Liver (tissue), 9 donors: ENCODE measurements around the gene ST14. TPM values are rescaled to one million over a fixed set of nuclear protein-coding genes. Genes with fewer than 3 reads are reported as not detected.

Experiments used
- DNase-seq: peaks from one replicate; pipeline ENCODE4 v3.0.0-alpha.2; 2017; ENCODE audit warnings: low spot score
- H3K27ac ChIP-seq, 2 donors: one replicate each; pipeline ENCODE4 v1.7.0; 2013; ENCODE audit warnings: inconsistent platforms in 2 of 2, low read length in 2 of 2, control low read depth in 1 of 2, low read depth in 1 of 2, mild to moderate bottlenecking in 1 of 2
- H3K27me3 ChIP-seq, 4 donors: one replicate each; pipeline versions ENCODE4 v1.6.1 to v1.7.0; 2013; ENCODE audit warnings: low read length in 3 of 4, inconsistent platforms in 1 of 4, mild to moderate bottlenecking in 1 of 4, moderate library complexity in 1 of 4; ENCODE audit not compliant: control insufficient read depth in 4 of 4, insufficient read depth in 4 of 4
- H3K36me3 ChIP-seq, 4 donors: one replicate each; pipeline versions ENCODE4 v1.6.1 to v1.7.0; 2013; ENCODE audit warnings: low read length in 3 of 4, mild to moderate bottlenecking in 3 of 4, low read depth in 1 of 4, moderate library complexity in 1 of 4; ENCODE audit not compliant: control insufficient read depth in 4 of 4, insufficient read depth in 3 of 4
- H3K4me1 ChIP-seq, 4 donors: one replicate each; pipeline versions ENCODE4 v1.6.1 to v1.7.0; 2013; ENCODE audit warnings: low read length in 3 of 4, mild to moderate bottlenecking in 3 of 4, moderate library complexity in 1 of 4; ENCODE audit not compliant: control insufficient read depth in 4 of 4, insufficient read depth in 4 of 4
- H3K4me3 ChIP-seq, 3 donors: one replicate each; pipeline versions ENCODE4 v1.6.1 to v1.7.0; 2013; ENCODE audit warnings: low read length in 3 of 3, control low read depth in 1 of 3, low read depth in 1 of 3, mild to moderate bottlenecking in 1 of 3
- H3K9ac ChIP-seq, 2 donors: one replicate each; pipeline ENCODE4 v1.7.0; 2013; ENCODE audit warnings: low read length in 2 of 2, mild to moderate bottlenecking in 2 of 2, moderate library complexity in 2 of 2, control low read depth in 1 of 2, low read depth in 1 of 2
- H3K9me3 ChIP-seq, 4 donors: one replicate each; pipeline versions ENCODE4 v1.6.1 to v1.7.0; 2013; ENCODE audit warnings: low read length in 3 of 4; ENCODE audit not compliant: control insufficient read depth in 4 of 4
- EGR1 ChIP-seq, 2 donors: IDR thresholded peaks; 2 replicates each; pipeline ENCODE4 v1.6.1; 2016 to 2018; ENCODE audit warnings: antibody characterized with exemption in 2 of 2, low read depth in 2 of 2
- FOXA1 ChIP-seq: IDR thresholded peaks from 2 replicates; pipeline ENCODE4 v1.6.1; 2016; ENCODE audit warnings: antibody characterized with exemption
- FOXA2 ChIP-seq: IDR thresholded peaks from 2 replicates; pipeline ENCODE4 v1.6.1; 2016; ENCODE audit warnings: antibody characterized with exemption
- GABPA ChIP-seq, 2 donors: IDR thresholded peaks in 1 of 2; conservative IDR thresholded peaks in 1 of 2; 2 replicates each; pipeline ENCODE4 v1.6.1; 2016; ENCODE audit warnings: antibody characterized with exemption in 2 of 2, mild to moderate bottlenecking in 1 of 2, moderate library complexity in 1 of 2
- HNF4A ChIP-seq, 2 donors: conservative IDR thresholded peaks; 2 replicates each; pipeline ENCODE4 v1.6.1; 2016; ENCODE audit warnings: antibody characterized with exemption in 2 of 2, mild to moderate bottlenecking in 2 of 2
- HNF4G ChIP-seq: IDR thresholded peaks from 2 replicates; pipeline ENCODE4 v1.6.1; 2016; ENCODE audit warnings: antibody characterized with exemption
- JUND ChIP-seq, 2 donors: IDR thresholded peaks; 2 replicates each; pipeline ENCODE4 v1.6.1; 2016; ENCODE audit warnings: antibody characterized with exemption in 2 of 2
- NR2F2 ChIP-seq: IDR thresholded peaks from 2 replicates; pipeline ENCODE4 v1.6.1; 2016; ENCODE audit warnings: antibody characterized with exemption
- RAD21 ChIP-seq, 2 donors: IDR thresholded peaks; 2 replicates each; pipeline ENCODE4 v1.6.1; 2016; ENCODE audit warnings: antibody characterized with exemption in 2 of 2, mild to moderate bottlenecking in 2 of 2
- RXRA ChIP-seq, 2 donors: IDR thresholded peaks; 2 replicates each; pipeline ENCODE4 v1.6.1; 2017 to 2018; ENCODE audit warnings: antibody characterized with exemption in 2 of 2, mild to moderate bottlenecking in 1 of 2
- SP1 ChIP-seq: IDR thresholded peaks from 2 replicates; pipeline ENCODE4 v1.6.1; 2018; ENCODE audit warnings: antibody characterized with exemption, mild to moderate bottlenecking
- TAF1 ChIP-seq: conservative IDR thresholded peaks from 2 replicates; pipeline ENCODE4 v1.6.1; 2016; ENCODE audit warnings: antibody characterized with exemption, mild to moderate bottlenecking
- YY1 ChIP-seq: IDR thresholded peaks from 2 replicates; pipeline ENCODE4 v1.6.1; 2016; ENCODE audit warnings: antibody characterized with exemption, mild to moderate bottlenecking
- WGBS: extraction: QIAGEN DNeasy Blood & Tissue Kit; methylation state at CpG from one replicate; pipeline ENCODE4 v1.1.7; 2013; 5-methylcytosine and 5-hydroxymethylcytosine counted together
- polyA plus RNA-seq, 2 donors: library from polyadenylated mRNA; stranded (reverse) in 1 of 2; unstranded in 1 of 2; fragments of 200-250 nt in 1 of 2; fragments of >200 nt in 1 of 2; fragmentation: Nextera tagmentation in 1 of 2; extraction: Ambion mirVana in 1 of 2; gene quantifications; one replicate each; pipeline versions ENCODE4 v1.2.1 to v1.2.3, GENCODE V29; 2013 to 2015
- total RNA-seq, 2 donors: library from RNA; depleted of rRNA; stranded (reverse); fragments of >200 nt; gene quantifications; one replicate each; pipeline ENCODE4 v1.2.3, GENCODE V29; 2014
- TF ChIP-seq, protein P1 (sequence below): fragments of 150-350 bp; IDR thresholded peaks from 2 replicates; pipeline ENCODE4 v1.5.1; 2017; ENCODE audit warnings: improper control_type of control experiment, low read depth, low read length; ENCODE audit not compliant: missing input control
- TF ChIP-seq, protein P2 (sequence below): IDR thresholded peaks from 2 replicates; pipeline ENCODE4 v1.6.1; 2016; ENCODE audit warnings: antibody characterized with exemption
- TF ChIP-seq, protein P3 (sequence below): IDR thresholded peaks from 2 replicates; pipeline ENCODE4 v1.6.1; 2016; ENCODE audit warnings: antibody characterized with exemption
- TF ChIP-seq, protein P4 (sequence below): IDR thresholded peaks from 2 replicates; pipeline ENCODE4 v1.6.1; 2016; ENCODE audit warnings: antibody characterized with exemption, mild to moderate bottlenecking
- TF ChIP-seq, protein P5 (sequence below): IDR thresholded peaks from 2 replicates; pipeline ENCODE4 v1.6.1; 2016; ENCODE audit warnings: antibody characterized with exemption
- donor health status: healthy.
- donor health status: healthy.
- donor health status: healthy.
- donor health status: healthy.
- donor health status: healthy.

The ST14 gene
- total and polyA plus RNA-seq, 4 donors, result 2.8 to 5.9 (median 4.5) TPM

DNA sequence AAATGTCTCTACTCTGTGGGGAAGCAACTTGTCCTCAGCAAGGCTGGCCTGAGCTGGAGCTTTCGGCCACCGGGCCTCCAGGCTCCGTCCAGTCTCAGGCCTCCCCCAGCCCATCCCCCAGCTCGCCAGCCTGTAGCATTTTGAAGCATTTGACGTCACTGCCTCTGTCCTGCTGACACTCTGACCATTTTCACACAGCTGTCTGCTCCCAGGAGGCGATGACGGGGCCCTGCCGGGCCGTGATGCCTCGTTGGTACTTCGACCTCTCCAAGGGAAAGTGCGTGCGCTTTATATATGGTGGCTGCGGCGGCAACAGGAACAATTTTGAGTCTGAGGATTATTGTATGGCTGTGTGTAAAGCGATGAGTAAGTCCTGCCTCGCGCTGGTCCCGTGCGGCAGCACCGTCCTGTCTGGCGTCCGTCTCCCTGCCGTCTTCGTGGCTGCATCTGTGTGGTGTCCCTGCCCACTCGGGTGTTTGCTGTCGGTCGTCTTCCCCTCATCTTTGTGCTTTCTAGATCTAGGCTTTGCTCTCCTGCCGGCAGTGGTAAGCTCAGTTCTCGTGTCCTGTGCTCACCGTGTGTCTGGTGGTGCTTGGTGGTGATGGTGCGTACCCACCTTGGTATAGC, 36.1 kb upstream of the ST14 start:
- H3K9ac ChIP-seq, result no peak overlapping the region
- peak overlapping the region; percentile 70 to 74 for H3K27ac ChIP-seq
- TF ChIP-seq, protein P1, sequence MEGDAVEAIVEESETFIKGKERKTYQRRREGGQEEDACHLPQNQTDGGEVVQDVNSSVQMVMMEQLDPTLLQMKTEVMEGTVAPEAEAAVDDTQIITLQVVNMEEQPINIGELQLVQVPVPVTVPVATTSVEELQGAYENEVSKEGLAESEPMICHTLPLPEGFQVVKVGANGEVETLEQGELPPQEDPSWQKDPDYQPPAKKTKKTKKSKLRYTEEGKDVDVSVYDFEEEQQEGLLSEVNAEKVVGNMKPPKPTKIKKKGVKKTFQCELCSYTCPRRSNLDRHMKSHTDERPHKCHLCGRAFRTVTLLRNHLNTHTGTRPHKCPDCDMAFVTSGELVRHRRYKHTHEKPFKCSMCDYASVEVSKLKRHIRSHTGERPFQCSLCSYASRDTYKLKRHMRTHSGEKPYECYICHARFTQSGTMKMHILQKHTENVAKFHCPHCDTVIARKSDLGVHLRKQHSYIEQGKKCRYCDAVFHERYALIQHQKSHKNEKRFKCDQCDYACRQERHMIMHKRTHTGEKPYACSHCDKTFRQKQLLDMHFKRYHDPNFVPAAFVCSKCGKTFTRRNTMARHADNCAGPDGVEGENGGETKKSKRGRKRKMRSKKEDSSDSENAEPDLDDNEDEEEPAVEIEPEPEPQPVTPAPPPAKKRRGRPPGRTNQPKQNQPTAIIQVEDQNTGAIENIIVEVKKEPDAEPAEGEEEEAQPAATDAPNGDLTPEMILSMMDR, result no peak
- no peak for TF ChIP-seq JUND (IDR thresholded peaks at IDR 0.05)
- H3K4me3 ChIP-seq, result no peak overlapping the region
- peaks cover 16 to 35% (median 23%) of the 10 kb centered on the region in 4 donors for H3K4me1 ChIP-seq
- 96% methylated on average over 32 of the region's 32 CpGs for WGBS
- H3K36me3 ChIP-seq, result peaks cover 3 to 28% (median 22%) of the 10 kb centered on the region in 4 donors
- no peaks in the 10 kb centered on the region for H3K9me3 ChIP-seq
- H3K27me3 ChIP-seq, result no peaks in the 10 kb centered on the region
- DNase-seq, result no peak

DNA sequence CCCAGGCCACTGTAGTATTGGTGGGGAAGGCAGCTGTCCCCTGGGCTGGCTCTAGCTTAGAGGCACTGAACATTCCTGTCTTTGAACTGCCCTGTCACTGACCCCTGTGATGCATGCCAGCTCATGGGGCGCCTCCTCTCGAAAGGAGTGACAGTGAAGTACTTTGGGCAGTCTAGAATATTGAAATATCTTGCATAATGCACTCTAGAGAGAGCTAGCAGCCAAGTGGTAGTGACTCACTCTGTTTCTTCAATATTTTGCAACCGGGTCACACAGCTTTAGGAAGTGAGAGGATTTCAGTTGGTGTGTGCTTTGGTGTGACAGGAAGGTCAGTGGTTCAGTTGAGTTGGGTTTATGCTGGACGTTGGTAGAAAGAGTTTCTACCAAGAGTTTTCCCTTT, 35.5 kb upstream of the ST14 start:
- Histone ChIP-seq H3K27ac (peak overlapping the region; percentile 70 to 85), H3K9ac (no peak overlapping the region), H3K9me3 (no peaks in the 10 kb centered on the region), H3K4me3 (no peak overlapping the region), H3K36me3 (peaks cover 3 to 33% (median 27%) of the 10 kb centered on the region in 4 donors), H3K4me1 (peaks cover 16 to 29% (median 21%) of the 10 kb centered on the region in 4 donors), H3K27me3 (no peaks in the 10 kb centered on the region)
- no peak for DNase-seq
- TF ChIP-seq JUND (IDR thresholded peaks at IDR 0.05) (peak; percentile 100), GABPA (IDR thresholded peaks at IDR 0.05 in 1 of 2, conservative IDR thresholded peaks at IDR 0.05 in 1 of 2) (peak; percentile 21 to 83), TAF1 (no peak), HNF4A (conservative IDR thresholded peaks at IDR 0.05) (peak; percentile 92 to 94), EGR1 (IDR thresholded peaks at IDR 0.05; ENCODE audit: low read depth in 2 of 2) (peak; percentile 70 to 74), FOXA1 (peak; percentile 69), RXRA (IDR thresholded peaks at IDR 0.05) (peak; percentile 99), HNF4G (peak; percentile 82), YY1 (peak; percentile 77), NR2F2 (peak; percentile 71), RAD21 (IDR thresholded peaks at IDR 0.05) (peak; percentile 65 to 77), SP1 (peak; percentile 97), FOXA2 (peak; percentile 72)
- TF ChIP-seq, protein P1, result no peak
- TF ChIP-seq, protein P2, sequence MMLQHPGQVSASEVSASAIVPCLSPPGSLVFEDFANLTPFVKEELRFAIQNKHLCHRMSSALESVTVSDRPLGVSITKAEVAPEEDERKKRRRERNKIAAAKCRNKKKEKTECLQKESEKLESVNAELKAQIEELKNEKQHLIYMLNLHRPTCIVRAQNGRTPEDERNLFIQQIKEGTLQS, result peak; percentile 99
- TF ChIP-seq, protein P3, sequence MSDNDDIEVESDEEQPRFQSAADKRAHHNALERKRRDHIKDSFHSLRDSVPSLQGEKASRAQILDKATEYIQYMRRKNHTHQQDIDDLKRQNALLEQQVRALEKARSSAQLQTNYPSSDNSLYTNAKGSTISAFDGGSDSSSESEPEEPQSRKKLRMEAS, result peak; percentile 97
- TF ChIP-seq, protein P4, sequence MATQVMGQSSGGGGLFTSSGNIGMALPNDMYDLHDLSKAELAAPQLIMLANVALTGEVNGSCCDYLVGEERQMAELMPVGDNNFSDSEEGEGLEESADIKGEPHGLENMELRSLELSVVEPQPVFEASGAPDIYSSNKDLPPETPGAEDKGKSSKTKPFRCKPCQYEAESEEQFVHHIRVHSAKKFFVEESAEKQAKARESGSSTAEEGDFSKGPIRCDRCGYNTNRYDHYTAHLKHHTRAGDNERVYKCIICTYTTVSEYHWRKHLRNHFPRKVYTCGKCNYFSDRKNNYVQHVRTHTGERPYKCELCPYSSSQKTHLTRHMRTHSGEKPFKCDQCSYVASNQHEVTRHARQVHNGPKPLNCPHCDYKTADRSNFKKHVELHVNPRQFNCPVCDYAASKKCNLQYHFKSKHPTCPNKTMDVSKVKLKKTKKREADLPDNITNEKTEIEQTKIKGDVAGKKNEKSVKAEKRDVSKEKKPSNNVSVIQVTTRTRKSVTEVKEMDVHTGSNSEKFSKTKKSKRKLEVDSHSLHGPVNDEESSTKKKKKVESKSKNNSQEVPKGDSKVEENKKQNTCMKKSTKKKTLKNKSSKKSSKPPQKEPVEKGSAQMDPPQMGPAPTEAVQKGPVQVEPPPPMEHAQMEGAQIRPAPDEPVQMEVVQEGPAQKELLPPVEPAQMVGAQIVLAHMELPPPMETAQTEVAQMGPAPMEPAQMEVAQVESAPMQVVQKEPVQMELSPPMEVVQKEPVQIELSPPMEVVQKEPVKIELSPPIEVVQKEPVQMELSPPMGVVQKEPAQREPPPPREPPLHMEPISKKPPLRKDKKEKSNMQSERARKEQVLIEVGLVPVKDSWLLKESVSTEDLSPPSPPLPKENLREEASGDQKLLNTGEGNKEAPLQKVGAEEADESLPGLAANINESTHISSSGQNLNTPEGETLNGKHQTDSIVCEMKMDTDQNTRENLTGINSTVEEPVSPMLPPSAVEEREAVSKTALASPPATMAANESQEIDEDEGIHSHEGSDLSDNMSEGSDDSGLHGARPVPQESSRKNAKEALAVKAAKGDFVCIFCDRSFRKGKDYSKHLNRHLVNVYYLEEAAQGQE, result peak; percentile 68
- TF ChIP-seq, protein P5, sequence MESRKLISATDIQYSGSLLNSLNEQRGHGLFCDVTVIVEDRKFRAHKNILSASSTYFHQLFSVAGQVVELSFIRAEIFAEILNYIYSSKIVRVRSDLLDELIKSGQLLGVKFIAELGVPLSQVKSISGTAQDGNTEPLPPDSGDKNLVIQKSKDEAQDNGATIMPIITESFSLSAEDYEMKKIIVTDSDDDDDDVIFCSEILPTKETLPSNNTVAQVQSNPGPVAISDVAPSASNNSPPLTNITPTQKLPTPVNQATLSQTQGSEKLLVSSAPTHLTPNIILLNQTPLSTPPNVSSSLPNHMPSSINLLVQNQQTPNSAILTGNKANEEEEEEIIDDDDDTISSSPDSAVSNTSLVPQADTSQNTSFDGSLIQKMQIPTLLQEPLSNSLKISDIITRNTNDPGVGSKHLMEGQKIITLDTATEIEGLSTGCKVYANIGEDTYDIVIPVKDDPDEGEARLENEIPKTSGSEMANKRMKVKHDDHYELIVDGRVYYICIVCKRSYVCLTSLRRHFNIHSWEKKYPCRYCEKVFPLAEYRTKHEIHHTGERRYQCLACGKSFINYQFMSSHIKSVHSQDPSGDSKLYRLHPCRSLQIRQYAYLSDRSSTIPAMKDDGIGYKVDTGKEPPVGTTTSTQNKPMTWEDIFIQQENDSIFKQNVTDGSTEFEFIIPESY, result peak; percentile 88
- WGBS, result 19% methylated on average over 4 of the region's 4 CpGs
